Esophagus squamous epithelium (tissue), 5 donors: ENCODE measurements around the gene ANXA2. TPM values are rescaled to one million over a fixed set of nuclear protein-coding genes. Genes with fewer than 3 reads are reported as not detected.

Experiments used
- DNase-seq: peaks from one replicate; lab custom pipeline; 2025; lab: John Stamatoyannopoulos, UW
- H3K27ac ChIP-seq, 4 donors: fragments of 200-600 bp; sonication (generic); one replicate each; pipeline ENCODE4 v1.5.1; 2016 to 2019; ENCODE audit warnings: mild to moderate bottlenecking in 1 of 4
- H3K27me3 ChIP-seq, 4 donors: fragments of 200-600 bp; sonication (generic); 1 replicate in 3 of 4; 2 replicates in 1 of 4; pipeline versions ENCODE4 v1.5.1 to v1.6.0; 2017 to 2021; ENCODE audit warnings: antibody characterized with exemption in 1 of 4
- H3K36me3 ChIP-seq, 3 donors: fragments of 200-600 bp; sonication (generic); one replicate each; pipeline ENCODE4 v1.5.1; 2016 to 2019
- H3K4me1 ChIP-seq, 3 donors: fragments of 200-600 bp; sonication (generic); one replicate each; pipeline ENCODE4 v1.5.1; 2017 to 2019
- H3K4me3 ChIP-seq, 4 donors: fragments of 200-600 bp; sonication (generic); 1 replicate in 3 of 4; 2 replicates in 1 of 4; pipeline ENCODE4 v1.5.1; 2016 to 2019; ENCODE audit warnings: mild to moderate bottlenecking in 2 of 4, moderate library complexity in 1 of 4
- H3K9me3 ChIP-seq, 3 donors: fragments of 200-600 bp; sonication (generic); one replicate each; pipeline ENCODE4 v1.5.1; 2016 to 2019
- POLR2A ChIP-seq, 4 donors: fragments of 450-650 bp; IDR thresholded peaks; one replicate each; pipeline ENCODE4 v1.6.1; 2017; ENCODE audit warnings: antibody characterized with exemption in 4 of 4, mild to moderate bottlenecking in 4 of 4, moderate library complexity in 3 of 4
- WGBS, 2 donors: methylation state at CpG; one replicate each; pipeline ENCODE4 v1.1.5; 2018; 5-methylcytosine and 5-hydroxymethylcytosine counted together
- intact Hi-C: fragments of 100-400 bp; cut with DNase I; formaldehyde crosslinking; loops from one replicate; pipeline ENCODE4 v1.15.0; 2022
- total RNA-seq, 4 donors: library from RNA; depleted of rRNA; stranded (reverse); fragments of >200 nt; gene quantifications; one replicate each; pipeline ENCODE4 v1.1.0, GENCODE V29; 2016
- TF ChIP-seq, protein P1 (sequence below), 6 experiments: fragments of 450-650 bp in 4 of 6; fragments of 200-600 bp in 2 of 6; sonication (generic) in 2 of 6; IDR thresholded peaks; one replicate each; pipeline ENCODE4 v1.5.1; 2016 to 2019; ENCODE audit warnings: antibody characterized with exemption in 6 of 6, mild to moderate bottlenecking in 4 of 6, moderate library complexity in 4 of 6
- donor health status: DM: yes; HTN: yes; CAD: no.

Gene ANXA2
- total RNA-seq, 4 donors from 2014 or later = 2,116 to 2,445 (median 2,399) TPM

DNA sequence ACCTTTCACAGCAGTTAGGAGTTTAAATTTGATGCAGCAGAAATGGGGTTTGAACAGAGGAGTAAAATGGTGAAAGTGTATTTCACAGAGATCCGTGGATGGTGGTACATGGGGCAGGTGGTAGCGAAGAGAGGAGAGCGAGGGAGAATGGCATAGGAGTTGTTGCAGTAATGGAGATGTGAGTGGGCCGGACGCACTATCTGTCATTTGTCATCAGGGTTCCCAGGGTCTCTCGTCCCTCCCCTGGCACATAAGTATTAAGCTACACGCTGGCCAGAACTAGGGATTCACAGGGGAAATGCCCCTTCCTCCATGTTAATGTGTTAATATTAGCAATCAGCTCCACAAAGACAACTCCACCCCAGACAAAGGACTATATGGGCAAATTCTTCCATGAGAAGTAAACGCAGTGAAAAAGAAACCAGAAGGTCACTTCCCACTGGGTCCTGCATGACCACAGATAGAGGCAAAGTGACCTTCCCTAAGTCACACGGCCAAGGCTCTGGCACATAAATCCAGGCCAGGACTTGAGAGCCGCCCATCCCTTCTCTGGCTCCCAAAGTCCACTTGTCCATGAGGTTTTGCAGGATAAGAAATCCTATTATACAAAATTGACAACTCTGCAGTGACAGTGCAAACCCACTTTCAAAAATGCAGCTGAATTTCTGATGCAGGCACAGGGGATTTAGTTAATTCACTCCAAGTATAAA, 42.5 kb downstream of the ANXA2 start:
- Histone ChIP-seq H3K4me1 (peaks cover 0 to 11% (median 0%) of the 10 kb centered on the region in 3 donors), H3K9me3 (no peaks in the 10 kb centered on the region), H3K4me3 (no peak overlapping the region), H3K36me3 (peaks cover 54 to 100% (median 75%) of the 10 kb centered on the region in 3 donors), H3K27me3 (no peaks in the 10 kb centered on the region), H3K27ac (no peak overlapping the region)
- DNase-seq = no peak
- WGBS, 2 donors = 85 to 90% methylated on average over 8 to 9 of the region's 10 CpGs
- intact Hi-C loops = no loop called here
- TF ChIP-seq POLR2A (IDR thresholded peaks at IDR 0.05) = no peak
- TF ChIP-seq, protein P1, sequence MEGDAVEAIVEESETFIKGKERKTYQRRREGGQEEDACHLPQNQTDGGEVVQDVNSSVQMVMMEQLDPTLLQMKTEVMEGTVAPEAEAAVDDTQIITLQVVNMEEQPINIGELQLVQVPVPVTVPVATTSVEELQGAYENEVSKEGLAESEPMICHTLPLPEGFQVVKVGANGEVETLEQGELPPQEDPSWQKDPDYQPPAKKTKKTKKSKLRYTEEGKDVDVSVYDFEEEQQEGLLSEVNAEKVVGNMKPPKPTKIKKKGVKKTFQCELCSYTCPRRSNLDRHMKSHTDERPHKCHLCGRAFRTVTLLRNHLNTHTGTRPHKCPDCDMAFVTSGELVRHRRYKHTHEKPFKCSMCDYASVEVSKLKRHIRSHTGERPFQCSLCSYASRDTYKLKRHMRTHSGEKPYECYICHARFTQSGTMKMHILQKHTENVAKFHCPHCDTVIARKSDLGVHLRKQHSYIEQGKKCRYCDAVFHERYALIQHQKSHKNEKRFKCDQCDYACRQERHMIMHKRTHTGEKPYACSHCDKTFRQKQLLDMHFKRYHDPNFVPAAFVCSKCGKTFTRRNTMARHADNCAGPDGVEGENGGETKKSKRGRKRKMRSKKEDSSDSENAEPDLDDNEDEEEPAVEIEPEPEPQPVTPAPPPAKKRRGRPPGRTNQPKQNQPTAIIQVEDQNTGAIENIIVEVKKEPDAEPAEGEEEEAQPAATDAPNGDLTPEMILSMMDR (IDR thresholded peaks at IDR 0.05) = no peak

GRCh38 chr15:60353245-60353920, 44.4 kb downstream of the ANXA2 start:
- H3K4me1 ChIP-seq = no peaks in the 10 kb centered on the region
- no peak for DNase-seq
- H3K4me3 ChIP-seq = no peak overlapping the region
- TF ChIP-seq, protein P1 (IDR thresholded peaks at IDR 0.05) = no peak
- TF ChIP-seq POLR2A (IDR thresholded peaks at IDR 0.05) = no peak
- peaks cover 51 to 97% (median 68%) of the 10 kb centered on the region in 3 donors for H3K36me3 ChIP-seq
- no peaks in the 10 kb centered on the region for H3K9me3 ChIP-seq
- intact Hi-C loops = no loop called here
- H3K27ac ChIP-seq = no peak overlapping the region
- no peaks in the 10 kb centered on the region for H3K27me3 ChIP-seq
- WGBS, 2 donors = 43 to 60% methylated on average over 4 to 5 of the region's 5 CpGs

DNA sequence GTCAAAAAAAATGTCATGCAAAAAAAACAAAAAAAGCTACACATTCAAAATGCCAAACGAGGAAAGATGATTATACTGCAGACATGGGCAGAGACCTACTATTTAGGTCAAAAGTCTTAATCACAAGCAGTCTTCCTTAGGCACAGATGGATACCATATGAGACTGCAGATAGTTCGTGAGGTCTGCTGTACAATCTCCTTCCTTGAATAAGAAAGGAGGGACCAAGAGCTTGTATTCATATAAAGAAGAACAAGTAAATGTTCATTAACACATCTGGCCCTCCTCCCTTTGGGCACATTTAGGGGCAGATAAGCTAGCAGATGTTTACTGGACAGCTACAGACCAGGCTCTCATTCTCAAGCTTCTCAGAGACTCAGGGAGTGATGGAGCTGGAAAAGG, 45.3 kb downstream of the ANXA2 start:
- H3K27me3 ChIP-seq = no peaks in the 10 kb centered on the region
- no peak overlapping the region for H3K27ac ChIP-seq
- peaks cover 59 to 97% (median 75%) of the 10 kb centered on the region in 3 donors for H3K36me3 ChIP-seq
- WGBS, 2 donors = 72 to 76% methylated on average over 2 of the region's 2 CpGs
- TF ChIP-seq POLR2A (IDR thresholded peaks at IDR 0.05) = no peak
- TF ChIP-seq, protein P1 (IDR thresholded peaks at IDR 0.05) = no peak
- no peak for DNase-seq
- H3K4me1 ChIP-seq = no peaks in the 10 kb centered on the region
- intact Hi-C loops = no loop called here
- H3K9me3 ChIP-seq = no peaks in the 10 kb centered on the region
- H3K4me3 ChIP-seq = no peak overlapping the region

DNA sequence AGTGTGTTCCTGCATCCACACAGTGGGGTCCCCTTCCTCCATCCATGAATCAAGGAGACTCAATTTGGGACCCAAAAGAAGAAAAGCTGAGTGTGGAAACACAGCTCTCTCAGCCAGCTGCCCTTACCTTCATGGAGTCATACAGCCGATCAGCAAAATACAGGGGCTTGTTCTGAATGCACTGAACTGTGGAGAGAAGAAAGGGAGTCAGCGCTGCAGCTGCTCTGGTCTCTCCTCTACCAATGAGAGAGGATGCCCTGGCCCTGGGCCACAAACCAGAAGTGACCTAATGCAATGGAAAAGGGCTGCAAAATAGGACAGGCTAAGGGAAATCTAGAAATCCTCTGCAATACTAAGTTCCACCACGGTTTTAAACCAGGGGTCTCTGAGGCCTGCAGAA, 46.7 kb downstream of the ANXA2 start:
- Histone ChIP-seq H3K36me3 (peaks cover 73 to 97% (median 74%) of the 10 kb centered on the region in 3 donors), H3K4me1 (no peaks in the 10 kb centered on the region), H3K9me3 (no peaks in the 10 kb centered on the region), H3K4me3 (no peak overlapping the region), H3K27me3 (no peaks in the 10 kb centered on the region), H3K27ac (no peak overlapping the region)
- DNase-seq = no peak
- intact Hi-C loops = no loop called here
- WGBS, 2 donors = 65 to 75% methylated on average over 2 to 3 of the region's 3 CpGs
- no peak for TF ChIP-seq POLR2A (IDR thresholded peaks at IDR 0.05)
- TF ChIP-seq, protein P1 (IDR thresholded peaks at IDR 0.05) = no peak

GRCh38 chr15:60350108-60350507, 47.7 kb downstream of the ANXA2 start:
- peaks cover 65 to 97% (median 73%) of the 10 kb centered on the region in 3 donors for H3K36me3 ChIP-seq
- H3K4me3 ChIP-seq = no peak overlapping the region
- H3K9me3 ChIP-seq = no peaks in the 10 kb centered on the region
- no peak for TF ChIP-seq POLR2A (IDR thresholded peaks at IDR 0.05)
- TF ChIP-seq, protein P1 (IDR thresholded peaks at IDR 0.05) = no peak
- intact Hi-C loops = no loop called here
- no peaks in the 10 kb centered on the region for H3K4me1 ChIP-seq
- no peak overlapping the region for H3K27ac ChIP-seq
- H3K27me3 ChIP-seq = no peaks in the 10 kb centered on the region
- DNase-seq = no peak
- WGBS, 2 donors = 89% methylated on average over 2 of the region's 2 CpGs; no CpG with 5 or more reads in 1 of the 2 donors
